Measurements from ENCODE around the gene HERC3. TPM values are rescaled to one million over a fixed set of nuclear protein-coding genes. Genes with fewer than 3 reads are reported as not detected.

HERC3 gene
- total RNA-seq, 4 donors from 2014 or later = 37.4 to 75.4 (median 47.8) TPM

GRCh38 chr4:88737307-88737941, 145.1 kb downstream of the HERC3 start:
- Histone ChIP-seq H3K27me3 (no peaks in the 10 kb centered on the region), H3K4me1 (peaks cover 55 to 59% of the 10 kb centered on the region in 2 donors), H3K27ac (peak overlapping the region; percentile 91 to 95 (median 94)), H3K9me3 (no peaks in the 10 kb centered on the region), H3K4me3 (replicated peaks in 1 of 3) (peak overlapping the region in 2 of 3 donors; percentile 10 to 12), H3K36me3 (peaks cover 8% of the 10 kb centered on the region in 2 donors)
- peak; percentile 87 to 88 for DNase-seq
- intact Hi-C loops (cut with DNase I) = no loop called here
- TF ChIP-seq CTCF (IDR thresholded peaks at IDR 0.05) (no peak), POLR2A (IDR thresholded peaks at IDR 0.05) (peak in 1 of 2 donors; percentile 71)
- WGBS, 2 donors = 25 to 30% methylated on average over 14 of the region's 14 CpGs

GRCh38 chr4:88738180-88738579, 145.9 kb downstream of the HERC3 start:
- Histone ChIP-seq H3K27ac (peak overlapping the region; percentile 91 to 95 (median 94)), H3K4me3 (replicated peaks in 1 of 3) (no peak overlapping the region), H3K27me3 (no peaks in the 10 kb centered on the region), H3K4me1 (peaks cover 50 to 59% of the 10 kb centered on the region in 2 donors), H3K36me3 (peaks cover 8% of the 10 kb centered on the region in 2 donors), H3K9me3 (no peaks in the 10 kb centered on the region)
- no peak for DNase-seq
- intact Hi-C loops (cut with DNase I) = no loop called here
- WGBS, 2 donors = 58 to 68% methylated on average over 4 of the region's 4 CpGs
- TF ChIP-seq POLR2A (IDR thresholded peaks at IDR 0.05) (no peak), CTCF (IDR thresholded peaks at IDR 0.05) (no peak)

GRCh38 chr4:88742561-88742960, 150.3 kb downstream of the HERC3 start:
- H3K4me1 ChIP-seq = peaks cover 43 to 62% of the 10 kb centered on the region in 2 donors
- no peaks in the 10 kb centered on the region for H3K9me3 ChIP-seq
- peaks cover 16% of the 10 kb centered on the region in 2 donors for H3K36me3 ChIP-seq
- no peak for DNase-seq
- no peak overlapping the region for H3K27ac ChIP-seq
- no peaks in the 10 kb centered on the region for H3K27me3 ChIP-seq
- H3K4me3 ChIP-seq (replicated peaks in 1 of 3) = no peak overlapping the region
- intact Hi-C loops (cut with DNase I) = no loop called here
- no peak for TF ChIP-seq CTCF (IDR thresholded peaks at IDR 0.05)
- no peak for TF ChIP-seq POLR2A (IDR thresholded peaks at IDR 0.05)
- 75 to 81% methylated on average over 2 of the region's 2 CpGs for WGBS, 2 donors

- peaks cover 20 to 21% of the 10 kb centered on the region in 2 donors for H3K36me3 ChIP-seq
- H3K27me3 ChIP-seq = no peaks in the 10 kb centered on the region
- no peaks in the 10 kb centered on the region for H3K9me3 ChIP-seq
- DNase-seq = no peak
- H3K4me1 ChIP-seq = peaks cover 33 to 52% of the 10 kb centered on the region in 2 donors
- intact Hi-C loops (cut with DNase I) = no loop called here
- TF ChIP-seq CTCF (IDR thresholded peaks at IDR 0.05) = no peak
- no peak for TF ChIP-seq POLR2A (IDR thresholded peaks at IDR 0.05)
- H3K27ac ChIP-seq = peak overlapping the region; percentile 90 to 97 (median 92)
- WGBS, 2 donors = 95% methylated on average over 3 of the region's 3 CpGs
- no peak overlapping the region for H3K4me3 ChIP-seq (replicated peaks in 1 of 3)
Measured at GRCh38 chr4:88743696-88744095, 151.4 kb downstream of the HERC3 start.

- Histone ChIP-seq H3K27ac (peak overlapping the region; percentile 90 to 97 (median 92)), H3K9me3 (no peaks in the 10 kb centered on the region), H3K4me1 (peaks cover 32 to 45% of the 10 kb centered on the region in 2 donors), H3K4me3 (replicated peaks in 1 of 3) (no peak overlapping the region), H3K36me3 (peaks cover 27 to 28% of the 10 kb centered on the region in 2 donors), H3K27me3 (no peaks in the 10 kb centered on the region)
- intact Hi-C loops (cut with DNase I) = no loop called here
- DNase-seq = no peak
- TF ChIP-seq CTCF (IDR thresholded peaks at IDR 0.05) (no peak), POLR2A (IDR thresholded peaks at IDR 0.05) (no peak)
- WGBS, 2 donors = 70 to 82% methylated on average over 3 of the region's 3 CpGs
Measured at GRCh38 chr4:88744609-88745008, 152.3 kb downstream of the HERC3 start.

Data from thyroid gland (tissue), 4 donors.